NK-92 (cell line): Measurements from ENCODE around the gene C1QTNF4.

ENCODE experiments used
- DNase-seq: peaks from one replicate; lab custom pipeline; 2025; ENCODE audit not compliant: unreplicated experiment; lab: John Stamatoyannopoulos, UW

C1QTNF4 gene

GRCh38 chr11:47593492-47593933 is 698 bp downstream of the C1QTNF4 start:
- DNase-seq = no peak

GRCh38 chr11:47592970-47593369 is 1.2 kb downstream of the C1QTNF4 start:
- no peak for DNase-seq

GRCh38 chr11:47592251-47592650 is 2.0 kb downstream of the C1QTNF4 start:
- DNase-seq = no peak

- DNase-seq = no peak
Observed at GRCh38 chr11:47591764-47592163, 2.4 kb downstream of the C1QTNF4 start.

GRCh38 chr11:47589977-47590861 is 4.0 kb downstream of the C1QTNF4 start:
- DNase-seq = no peak

GRCh38 chr11:47589584-47589976 is 4.6 kb downstream of the C1QTNF4 start:
- DNase-seq = no peak

GRCh38 chr11:47589118-47589517 is 5.1 kb downstream of the C1QTNF4 start:
- DNase-seq = no peak

GRCh38 chr11:47587723-47588326 is 6.4 kb downstream of the C1QTNF4 start:
- no peak for DNase-seq

GRCh38 chr11:47587039-47587716 is 7.0 kb downstream of the C1QTNF4 start:
- no peak for DNase-seq

- DNase-seq = no peak
Observed at GRCh38 chr11:47586098-47586855, 7.9 kb downstream of the C1QTNF4 start, which contains the start of gene FAM180B. TSS of gene FAM180B (plus strand) at chr11:47586678. CDS start at chr11:47586769, 91 bp downstream.

GRCh38 chr11:47583844-47584243 is 10.4 kb downstream of the C1QTNF4 start:
- DNase-seq = no peak

- DNase-seq = peak; percentile 31
Observed at GRCh38 chr11:47578524-47579494, 15.4 kb downstream of the C1QTNF4 start, which contains the start of the genes KBTBD4 and NDUFS3. TSS of gene KBTBD4 (minus strand) at chr11:47578970. CDS start at chr11:47578951, 19 bp downstream. TSS of gene NDUFS3 (plus strand) at chr11:47579074. CDS start at chr11:47579092, 18 bp downstream.

- no peak for DNase-seq
Observed at GRCh38 chr11:47577460-47578041, 16.7 kb downstream of the C1QTNF4 start.

- no peak for DNase-seq
Observed at GRCh38 chr11:47573321-47573720, 20.9 kb downstream of the C1QTNF4 start.

GRCh38 chr11:47572715-47573255 is 21.4 kb downstream of the C1QTNF4 start:
- DNase-seq = no peak

GRCh38 chr11:47571895-47572294 is 22.3 kb downstream of the C1QTNF4 start:
- no peak for DNase-seq

GRCh38 chr11:47571357-47571729 is 22.9 kb downstream of the C1QTNF4 start:
- DNase-seq = no peak

- no peak for DNase-seq
Observed at GRCh38 chr11:47570651-47571356, 23.4 kb downstream of the C1QTNF4 start.
